H9 (cell line): ENCODE data around the gene LRRC34. TPM values are rescaled to one million over a fixed set of nuclear protein-coding genes. Genes with fewer than 3 reads are reported as not detected.

Experiments used
- DNase-seq: peaks from one replicate; pipeline ENCODE4 v3.0.0-alpha.2; 2017
- H2AFZ ChIP-seq: one replicate; pipeline ENCODE4 v1.6.1; 2013; ENCODE audit warnings: mild to moderate bottlenecking, low read length, control low read depth, moderate library complexity
- H2AK5ac ChIP-seq: 2 replicates; pipeline ENCODE4 v1.6.1; 2013; ENCODE audit warnings: low read length, control low read depth, mixed read lengths; ENCODE audit not compliant: insufficient read length
- H2BK120ac ChIP-seq: one replicate; pipeline ENCODE4 v1.6.1; 2013; ENCODE audit warnings: low read depth, mild to moderate bottlenecking, low read length, control low read depth, inconsistent platforms; ENCODE audit not compliant: poor library complexity, severe bottlenecking
- H2BK12ac ChIP-seq: 2 replicates; pipeline ENCODE4 v1.6.1; 2013; ENCODE audit warnings: low read length, control low read depth, mixed read lengths, low read depth; ENCODE audit not compliant: insufficient read length
- H2BK15ac ChIP-seq: 2 replicates; pipeline ENCODE4 v1.6.1; 2013; ENCODE audit warnings: low read depth, low read length, control low read depth
- H2BK20ac ChIP-seq: one replicate; pipeline ENCODE4 v1.6.1; 2013; ENCODE audit warnings: low read depth, mild to moderate bottlenecking, low read length, control low read depth, inconsistent platforms; ENCODE audit not compliant: poor library complexity, severe bottlenecking
- H2BK5ac ChIP-seq: 2 replicates; pipeline ENCODE4 v1.6.1; 2013; ENCODE audit warnings: low read length, control low read depth, mixed read lengths; ENCODE audit not compliant: insufficient read length
- H3K14ac ChIP-seq: 2 replicates; pipeline ENCODE4 v1.6.1; 2013; ENCODE audit warnings: low read length, control low read depth; ENCODE audit not compliant: insufficient read depth
- H3K18ac ChIP-seq: 2 replicates; pipeline ENCODE4 v1.6.1; 2013; ENCODE audit warnings: low read depth, mild to moderate bottlenecking, mixed read lengths, low read length, control low read depth; ENCODE audit not compliant: insufficient read length
- H3K23ac ChIP-seq: 2 replicates; pipeline ENCODE4 v1.6.1; 2013; ENCODE audit warnings: low read length, control low read depth, mixed read lengths, low read depth; ENCODE audit not compliant: insufficient read length
- H3K23me2 ChIP-seq: 2 replicates; pipeline ENCODE4 v1.6.1; 2013; ENCODE audit warnings: low read depth, mild to moderate bottlenecking, mixed read lengths, low read length, control low read depth; ENCODE audit not compliant: insufficient read length, poor library complexity, severe bottlenecking
- H3K27ac ChIP-seq: 2 replicates; pipeline ENCODE4 v1.5.1; 2013; ENCODE audit warnings: low read length, control low read depth, mixed read lengths, low read depth; ENCODE audit not compliant: insufficient read length
- H3K27me3 ChIP-seq: 2 replicates; pipeline ENCODE4 v1.6.1; 2013; ENCODE audit warnings: low read length, control low read depth, inconsistent platforms; ENCODE audit not compliant: insufficient read depth
- H3K4ac ChIP-seq: 2 replicates; pipeline ENCODE4 v1.6.1; 2013; ENCODE audit warnings: low read depth, mild to moderate bottlenecking, control low read depth, inconsistent platforms, low read length, moderate library complexity
- H3K4me1 ChIP-seq: 2 replicates; pipeline ENCODE4 v1.6.1; 2013; ENCODE audit warnings: low read length, control low read depth, inconsistent platforms; ENCODE audit not compliant: insufficient read depth
- H3K4me2 ChIP-seq: 2 replicates; pipeline ENCODE4 v1.6.1; 2013; ENCODE audit warnings: low read length, control low read depth, mixed read lengths; ENCODE audit not compliant: insufficient read length, insufficient read depth
- H3K56ac ChIP-seq: 2 replicates; pipeline ENCODE4 v1.6.1; 2013; ENCODE audit warnings: low read depth, mild to moderate bottlenecking, mixed read lengths, low read length, control low read depth; ENCODE audit not compliant: insufficient read length
- H3K79me1 ChIP-seq: 2 replicates; pipeline ENCODE4 v1.6.1; 2013; ENCODE audit warnings: low read depth, mild to moderate bottlenecking, moderate library complexity, low read length, control low read depth, inconsistent platforms; ENCODE audit not compliant: insufficient read depth, poor library complexity, severe bottlenecking
- H3K79me2 ChIP-seq: 2 replicates; pipeline ENCODE4 v1.6.1; 2013; ENCODE audit warnings: low read length, control low read depth, inconsistent platforms; ENCODE audit not compliant: insufficient read depth
- H3K9ac ChIP-seq: 2 replicates; pipeline ENCODE4 v1.6.1; 2013; ENCODE audit warnings: low read length, control low read depth, mixed read lengths; ENCODE audit not compliant: insufficient read length; ENCODE audit errors: extremely low read depth
- H3K9me3 ChIP-seq: one replicate; pipeline ENCODE4 v1.6.1; 2013; ENCODE audit warnings: low read depth, low read length, inconsistent platforms; ENCODE audit not compliant: control insufficient read depth
- H3T11ph ChIP-seq: one replicate; pipeline ENCODE4 v1.6.1; 2013; ENCODE audit warnings: mild to moderate bottlenecking, low read length, control low read depth, inconsistent platforms
- H4K20me1 ChIP-seq: one replicate; pipeline ENCODE4 v1.6.1; 2013; ENCODE audit not compliant: control insufficient read depth, insufficient read length, insufficient read depth
- H4K5ac ChIP-seq: 2 replicates; pipeline ENCODE4 v1.6.1; 2013; ENCODE audit warnings: low read depth, mild to moderate bottlenecking, mixed read lengths, low read length, control low read depth; ENCODE audit not compliant: insufficient read length
- H4K8ac ChIP-seq: replicated peaks from 2 replicates; pipeline ENCODE4 v1.6.1; 2013; ENCODE audit warnings: low read length, control low read depth, mixed read lengths, low read depth; ENCODE audit not compliant: insufficient read length
- H4K91ac ChIP-seq: 2 replicates; pipeline ENCODE4 v1.6.1; 2013; ENCODE audit warnings: low read depth, mild to moderate bottlenecking, moderate library complexity, mixed read lengths, low read length, control low read depth; ENCODE audit not compliant: insufficient read length
- H3K27ac Mint-ChIP-seq, 3 experiments: 2 replicates in 2 of 3; 3 replicates in 1 of 3; pipeline ENCODE4 v1.8.0; 2020 to 2021; ENCODE audit warnings: mixed read lengths in 3 of 3, mild to moderate bottlenecking in 1 of 3, moderate library complexity in 1 of 3
- H3K27me3 Mint-ChIP-seq: 2 replicates; pipeline ENCODE4 v1.8.0; 2021; ENCODE audit warnings: low read depth, mild to moderate bottlenecking, moderate library complexity, mixed read lengths
- H3K36me3 Mint-ChIP-seq, 3 experiments: 2 replicates in 2 of 3; 3 replicates in 1 of 3; pipeline ENCODE4 v1.8.0; 2020 to 2021; ENCODE audit warnings: low read depth in 3 of 3, mixed read lengths in 3 of 3; ENCODE audit not compliant: insufficient read depth in 1 of 3
- H3K4me1 Mint-ChIP-seq, 2 experiments: 2 replicates each; pipeline ENCODE4 v1.8.0; 2020; ENCODE audit warnings: mixed read lengths in 2 of 2
- H3K4me3 Mint-ChIP-seq, 2 experiments: 2 replicates in 1 of 2; 3 replicates in 1 of 2; pipeline ENCODE4 v1.8.0; 2020 to 2021; ENCODE audit warnings: mild to moderate bottlenecking in 2 of 2, mixed read lengths in 2 of 2, moderate library complexity in 1 of 2
- H3K9me3 Mint-ChIP-seq, 2 experiments: 2 replicates in 1 of 2; 3 replicates in 1 of 2; pipeline ENCODE4 v1.8.0; 2020; ENCODE audit warnings: mild to moderate bottlenecking in 2 of 2, mixed read lengths in 2 of 2, moderate library complexity in 1 of 2
- WGBS: extraction: QIAGEN DNeasy Blood & Tissue Kit; methylation state at CpG from one replicate; pipeline ENCODE4 v1.1.7; 2013; ENCODE audit warnings: missing lambda C conversion rate, low lambda C conversion rate, mixed read lengths; ENCODE audit not compliant: insufficient read length; ENCODE audit errors: extremely low coverage; 5-methylcytosine and 5-hydroxymethylcytosine counted together
- total RNA-seq: library from RNA; stranded (reverse); gene quantifications from 2 replicates; pipeline ENCODE4 v1.2.1, GENCODE V29; 2021
- TF ChIP-seq, protein P1 (sequence below): fragments of 200-600 bp; sonication (generic); conservative IDR thresholded peaks from 3 replicates; pipeline ENCODE4 v1.8.0; 2021; ENCODE audit warnings: antibody characterized with exemption, mild to moderate bottlenecking

LRRC34 gene
- total RNA-seq, 1 experiment from 2014 or later, result 4.6 TPM

DNA sequence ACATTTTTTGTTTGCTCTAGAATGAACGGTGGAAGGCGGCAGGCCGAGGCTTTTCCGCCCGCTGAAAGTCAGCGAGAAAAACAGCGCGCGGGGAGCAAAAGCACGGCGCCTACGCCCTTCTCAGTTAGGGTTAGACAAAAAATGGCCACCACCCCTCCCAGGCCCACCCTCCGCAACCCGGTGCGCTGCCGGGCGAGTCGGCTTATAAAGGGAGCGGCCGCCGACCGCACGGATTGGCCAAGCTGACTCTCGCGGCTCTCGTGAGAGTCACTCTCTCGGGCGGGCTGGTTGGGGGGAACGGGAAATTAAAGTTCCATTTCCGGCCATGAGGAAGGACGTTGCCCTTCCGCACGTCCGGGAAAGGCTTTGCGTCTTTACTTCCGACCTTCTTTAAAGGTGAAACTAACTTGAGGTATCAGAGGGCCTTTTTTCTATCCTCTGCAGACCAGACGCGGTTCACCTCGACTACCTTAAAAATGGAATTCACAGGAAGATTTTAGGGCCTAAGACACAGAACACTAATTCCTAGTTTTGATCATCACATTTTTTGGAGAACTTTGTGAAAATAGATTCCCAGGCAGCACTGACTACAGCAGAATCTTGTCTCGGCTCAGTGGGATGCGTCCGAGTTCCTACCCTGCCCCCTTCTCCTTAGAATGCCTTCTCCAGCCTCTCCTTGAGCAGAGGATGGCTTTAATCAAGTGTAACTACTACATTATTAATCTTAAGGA is 47.7 kb downstream of the LRRC34 start, which contains the start of gene TERC:
Gene TERC (minus strand): TSS at position 179 of the 731 bp plus-strand sequence.
- H3K27me3 Mint-ChIP-seq, result no peaks in the 10 kb centered on the region; the same call in 1 of the 2 replicates
- no CpG with 5 or more reads among the region's 42 CpGs for WGBS
- H2AFZ ChIP-seq, result no peak within 1 kb of the TSS

More for the DNA sequence above, 47.7 kb downstream of the LRRC34 start, which contains the start of gene TERC:
- Histone ChIP-seq H3K27me3 (no peaks in the 10 kb centered on the region), H3K4ac (no peak within 1 kb of the TSS; the same call in 1 of the 2 replicates), H4K5ac (no peak within 1 kb of the TSS), H2AK5ac (no peak within 1 kb of the TSS), H3K18ac (peak within 1 kb of the TSS; percentile 24), H2BK12ac (no peak within 1 kb of the TSS), H3K4me2 (peak within 1 kb of the TSS; percentile 45), H3K9ac (peak within 1 kb of the TSS; percentile 59), H3K9me3 (no peaks in the 10 kb centered on the region), H3K14ac (peak within 1 kb of the TSS; percentile 94), H3K23ac (no peak within 1 kb of the TSS), H3T11ph (no peak within 1 kb of the TSS), H4K8ac (no peak within 1 kb of the TSS), H2BK5ac (no peak within 1 kb of the TSS), H3K23me2 (peaks cover 5% of the 10 kb centered on the region), H3K4me1 (no peaks in the 10 kb centered on the region), H2BK120ac (no peak within 1 kb of the TSS), H3K56ac (no peak within 1 kb of the TSS), H2BK15ac (no peak within 1 kb of the TSS), H2BK20ac (no peak within 1 kb of the TSS), H4K20me1 (no peaks in the 10 kb centered on the region), H4K91ac (no peak within 1 kb of the TSS), H3K27ac (no peak within 1 kb of the TSS), H3K79me2 (no peaks in the 10 kb centered on the region), H3K79me1 (no peaks in the 10 kb centered on the region)
- peaks cover 6 to 10% of the 10 kb centered on the region in 2 experiments for H3K4me1 Mint-ChIP-seq
- H3K4me3 Mint-ChIP-seq, result peak within 1 kb of the TSS; percentile 84 to 85
- H3K9me3 Mint-ChIP-seq, result peaks cover 6 to 10% of the 10 kb centered on the region in 2 experiments; a peak in 3 of 5 replicates
- H3K36me3 Mint-ChIP-seq, result peaks cover 4 to 6% (median 4%) of the 10 kb centered on the region in 3 experiments; a peak in 4 of 7 replicates
- TF ChIP-seq, protein P1, sequence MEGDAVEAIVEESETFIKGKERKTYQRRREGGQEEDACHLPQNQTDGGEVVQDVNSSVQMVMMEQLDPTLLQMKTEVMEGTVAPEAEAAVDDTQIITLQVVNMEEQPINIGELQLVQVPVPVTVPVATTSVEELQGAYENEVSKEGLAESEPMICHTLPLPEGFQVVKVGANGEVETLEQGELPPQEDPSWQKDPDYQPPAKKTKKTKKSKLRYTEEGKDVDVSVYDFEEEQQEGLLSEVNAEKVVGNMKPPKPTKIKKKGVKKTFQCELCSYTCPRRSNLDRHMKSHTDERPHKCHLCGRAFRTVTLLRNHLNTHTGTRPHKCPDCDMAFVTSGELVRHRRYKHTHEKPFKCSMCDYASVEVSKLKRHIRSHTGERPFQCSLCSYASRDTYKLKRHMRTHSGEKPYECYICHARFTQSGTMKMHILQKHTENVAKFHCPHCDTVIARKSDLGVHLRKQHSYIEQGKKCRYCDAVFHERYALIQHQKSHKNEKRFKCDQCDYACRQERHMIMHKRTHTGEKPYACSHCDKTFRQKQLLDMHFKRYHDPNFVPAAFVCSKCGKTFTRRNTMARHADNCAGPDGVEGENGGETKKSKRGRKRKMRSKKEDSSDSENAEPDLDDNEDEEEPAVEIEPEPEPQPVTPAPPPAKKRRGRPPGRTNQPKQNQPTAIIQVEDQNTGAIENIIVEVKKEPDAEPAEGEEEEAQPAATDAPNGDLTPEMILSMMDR, result no peak
- peak within 1 kb of the TSS; percentile 62 to 97 (median 87); a peak in 5 of 7 replicates for H3K27ac Mint-ChIP-seq
- peak; percentile 94 for DNase-seq
